ENCODE results near the gene TMOD4. TPM values are rescaled to one million over a fixed set of nuclear protein-coding genes. Genes with fewer than 3 reads are reported as not detected.

TMOD4 gene
- polyA plus RNA-seq, 4 donors, result 0.19 to 1.9 (median 0.38) TPM; not detected in 1

GRCh38 chr1:151156515-151156819 is 19.3 kb downstream of the TMOD4 start, which contains the start of gene TNFAIP8L2:
Gene TNFAIP8L2, plus strand, starts transcription at chr1:151156649. Its CDS starts 2,049 bp downstream, at chr1:151158698.
- Histone ChIP-seq H3K9me3 (ENCODE audit: control insufficient read depth in 2 of 2, insufficient read depth in 1 of 2, low read depth in 1 of 2, low read length in 1 of 2) (no peaks in the 10 kb centered on the region), H3K4me3 (ENCODE audit: low read depth in 1 of 3, low read length in 3 of 3) (peak within 1 kb of the TSS; percentile 5 to 31 (median 8)), H3K4me1 (ENCODE audit: control insufficient read depth in 3 of 3, insufficient read depth in 2 of 3, low read depth in 1 of 3, low read length in 2 of 3) (peaks cover 0 to 3% (median 0%) of the 10 kb centered on the region in 3 donors), H3K27me3 (ENCODE audit: control insufficient read depth in 3 of 3, insufficient read depth in 3 of 3, low read length in 3 of 3) (no peaks in the 10 kb centered on the region), H3K27ac (ENCODE audit: low read depth in 1 of 3, low read length in 2 of 3) (peak within 1 kb of the TSS in 2 of 3 donors; percentile 27 to 52), H3K36me3 (ENCODE audit: control insufficient read depth in 3 of 3, insufficient read depth in 2 of 3, low read depth in 1 of 3, low read length in 3 of 3) (peaks cover 4 to 39% (median 4%) of the 10 kb centered on the region in 3 donors)
- FAIRE-seq, result no peak
- DNase-seq, result peak; percentile 40 to 65
- 29 to 48% (median 39%) methylated on average over 4 of the region's 4 CpGs for WGBS, 3 donors

DNA sequence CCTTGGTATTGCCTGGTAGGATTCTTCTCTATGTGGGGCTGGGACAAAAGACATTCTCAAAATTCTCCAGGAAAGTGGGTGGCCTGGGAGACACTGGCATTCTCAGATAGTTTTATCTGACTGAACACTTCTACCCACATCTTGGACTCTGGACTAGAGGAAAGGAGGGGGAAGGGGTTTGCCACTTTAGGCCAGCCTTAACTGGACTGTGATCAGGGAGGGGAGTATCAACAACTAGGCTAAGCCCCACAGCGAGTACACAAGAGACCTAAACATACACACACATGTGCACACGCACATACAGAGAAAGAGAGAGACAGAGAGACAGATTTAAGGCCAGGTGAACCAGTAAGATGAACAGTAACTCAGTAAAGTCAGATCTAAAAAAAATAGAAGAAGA is 28.1 kb downstream of the TMOD4 start:
- Histone ChIP-seq H3K36me3 (ENCODE audit: control insufficient read depth in 3 of 3, insufficient read depth in 2 of 3, low read depth in 1 of 3, low read length in 3 of 3) (peaks cover 0 to 8% (median 0%) of the 10 kb centered on the region in 3 donors), H3K4me1 (ENCODE audit: control insufficient read depth in 3 of 3, insufficient read depth in 2 of 3, low read depth in 1 of 3, low read length in 2 of 3) (peaks cover 0 to 20% (median 3%) of the 10 kb centered on the region in 3 donors), H3K27me3 (ENCODE audit: control insufficient read depth in 3 of 3, insufficient read depth in 3 of 3, low read length in 3 of 3) (peaks cover 0 to 7% (median 0%) of the 10 kb centered on the region in 3 donors), H3K4me3 (ENCODE audit: low read depth in 1 of 3, low read length in 3 of 3) (peak overlapping the region in 2 of 3 donors; percentile 81 to 91), H3K9me3 (ENCODE audit: control insufficient read depth in 2 of 2, insufficient read depth in 1 of 2, low read depth in 1 of 2, low read length in 1 of 2) (no peaks in the 10 kb centered on the region), H3K27ac (ENCODE audit: low read depth in 1 of 3, low read length in 2 of 3) (peak overlapping the region; percentile 36 to 68 (median 60))
- WGBS, 3 donors, result 13 to 64% (median 15%) methylated on average over 2 of the region's 2 CpGs
- FAIRE-seq, result no peak
- peak; percentile 70 to 91 for DNase-seq

- Histone ChIP-seq H3K36me3 (ENCODE audit: control insufficient read depth in 3 of 3, insufficient read depth in 2 of 3, low read depth in 1 of 3, low read length in 3 of 3) (peaks cover 0 to 14% (median 0%) of the 10 kb centered on the region in 3 donors), H3K27me3 (ENCODE audit: control insufficient read depth in 3 of 3, insufficient read depth in 3 of 3, low read length in 3 of 3) (peaks cover 0 to 7% (median 0%) of the 10 kb centered on the region in 3 donors), H3K27ac (ENCODE audit: low read depth in 1 of 3, low read length in 2 of 3) (peak overlapping the region; percentile 36 to 68 (median 60)), H3K9me3 (ENCODE audit: control insufficient read depth in 2 of 2, insufficient read depth in 1 of 2, low read depth in 1 of 2, low read length in 1 of 2) (no peaks in the 10 kb centered on the region), H3K4me1 (ENCODE audit: control insufficient read depth in 3 of 3, insufficient read depth in 2 of 3, low read depth in 1 of 3, low read length in 2 of 3) (peaks cover 0 to 20% (median 3%) of the 10 kb centered on the region in 3 donors), H3K4me3 (ENCODE audit: low read depth in 1 of 3, low read length in 3 of 3) (peak overlapping the region in 2 of 3 donors; percentile 81 to 91)
- DNase-seq (no peak), FAIRE-seq (no peak)
- 2 to 10% (median 9%) methylated on average over 7 of the region's 7 CpGs for WGBS, 3 donors
Observed at GRCh38 chr1:151147132-151147503, 28.7 kb downstream of the TMOD4 start.

DNA sequence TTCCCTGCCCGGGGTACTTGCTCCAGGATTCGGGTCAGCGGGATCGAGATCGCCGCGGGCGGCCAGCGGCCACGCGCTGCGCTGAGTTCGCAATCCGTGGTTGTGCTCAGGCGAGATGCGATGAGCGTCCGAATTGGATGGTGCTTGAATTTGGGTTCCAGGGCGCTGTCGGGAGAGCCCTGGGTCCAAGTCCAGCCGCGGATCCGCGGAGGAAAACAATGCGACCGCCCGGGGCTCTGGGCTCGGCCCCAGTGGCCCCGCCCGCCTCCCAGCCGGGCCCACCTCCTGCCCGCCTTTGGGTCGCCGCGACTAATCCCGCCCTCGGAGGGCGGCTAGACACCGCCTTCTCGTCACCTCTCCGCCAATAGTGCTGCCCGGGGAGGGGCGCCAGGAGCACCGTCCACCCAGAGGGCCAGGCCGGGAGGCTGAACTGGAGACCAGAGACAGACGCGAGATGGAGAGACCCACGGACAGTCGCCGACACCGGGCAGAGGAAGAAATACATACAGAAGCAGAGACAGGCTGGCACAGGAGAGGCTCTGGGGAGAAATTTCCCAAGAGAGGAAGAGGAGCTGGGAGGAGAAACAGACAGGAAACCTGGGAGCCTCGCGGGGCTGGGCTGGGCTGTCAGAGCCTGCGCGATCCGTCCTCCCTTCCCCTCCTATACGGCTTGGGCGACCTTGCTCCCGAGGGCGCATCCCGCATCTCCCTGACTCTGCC is 29.2 kb downstream of the TMOD4 start, which contains the start of gene SEMA6C:
TSS of gene SEMA6C (minus strand) at position 220 of the 720 bp plus-strand sequence. CDS start 4,010 bp downstream, outside the sequence.
- FAIRE-seq (no peak), DNase-seq (peak; percentile 94 to 96)
- Histone ChIP-seq H3K9me3 (ENCODE audit: control insufficient read depth in 2 of 2, insufficient read depth in 1 of 2, low read depth in 1 of 2, low read length in 1 of 2) (no peaks in the 10 kb centered on the region), H3K4me3 (ENCODE audit: low read depth in 1 of 3, low read length in 3 of 3) (peak within 1 kb of the TSS; percentile 45 to 91 (median 81)), H3K4me1 (ENCODE audit: control insufficient read depth in 3 of 3, insufficient read depth in 2 of 3, low read depth in 1 of 3, low read length in 2 of 3) (peaks cover 0 to 20% (median 3%) of the 10 kb centered on the region in 3 donors), H3K36me3 (ENCODE audit: control insufficient read depth in 3 of 3, insufficient read depth in 2 of 3, low read depth in 1 of 3, low read length in 3 of 3) (peaks cover 0 to 17% (median 0%) of the 10 kb centered on the region in 3 donors), H3K27me3 (ENCODE audit: control insufficient read depth in 3 of 3, insufficient read depth in 3 of 3, low read length in 3 of 3) (peaks cover 0 to 7% (median 0%) of the 10 kb centered on the region in 3 donors), H3K27ac (ENCODE audit: low read depth in 1 of 3, low read length in 2 of 3) (peak within 1 kb of the TSS; percentile 36 to 68 (median 60))
- 0 to 1% (median 1%) methylated on average over 51 to 61 of the region's 61 CpGs for WGBS, 3 donors

GRCh38 chr1:151146072-151146411 is 29.7 kb downstream of the TMOD4 start:
- DNase-seq, result peak in 1 of 2 donors; percentile 8
- 1 to 2% (median 1%) methylated on average over 21 to 26 of the region's 26 CpGs for WGBS, 3 donors
- no peaks in the 10 kb centered on the region for H3K9me3 ChIP-seq (ENCODE audit: control insufficient read depth in 2 of 2, insufficient read depth in 1 of 2, low read depth in 1 of 2, low read length in 1 of 2)
- no peak for FAIRE-seq
- H3K4me1 ChIP-seq (ENCODE audit: control insufficient read depth in 3 of 3, insufficient read depth in 2 of 3, low read depth in 1 of 3, low read length in 2 of 3), result peaks cover 0 to 20% (median 3%) of the 10 kb centered on the region in 3 donors
- peak overlapping the region in 2 of 3 donors; percentile 22 to 40 for H3K27ac ChIP-seq (ENCODE audit: low read depth in 1 of 3, low read length in 2 of 3)
- peaks cover 0 to 7% (median 0%) of the 10 kb centered on the region in 3 donors for H3K27me3 ChIP-seq (ENCODE audit: control insufficient read depth in 3 of 3, insufficient read depth in 3 of 3, low read length in 3 of 3)
- H3K4me3 ChIP-seq (ENCODE audit: low read depth in 1 of 3, low read length in 3 of 3), result peak overlapping the region; percentile 45 to 91 (median 81)
- H3K36me3 ChIP-seq (ENCODE audit: control insufficient read depth in 3 of 3, insufficient read depth in 2 of 3, low read depth in 1 of 3, low read length in 3 of 3), result peaks cover 0 to 18% (median 0%) of the 10 kb centered on the region in 3 donors

DNA sequence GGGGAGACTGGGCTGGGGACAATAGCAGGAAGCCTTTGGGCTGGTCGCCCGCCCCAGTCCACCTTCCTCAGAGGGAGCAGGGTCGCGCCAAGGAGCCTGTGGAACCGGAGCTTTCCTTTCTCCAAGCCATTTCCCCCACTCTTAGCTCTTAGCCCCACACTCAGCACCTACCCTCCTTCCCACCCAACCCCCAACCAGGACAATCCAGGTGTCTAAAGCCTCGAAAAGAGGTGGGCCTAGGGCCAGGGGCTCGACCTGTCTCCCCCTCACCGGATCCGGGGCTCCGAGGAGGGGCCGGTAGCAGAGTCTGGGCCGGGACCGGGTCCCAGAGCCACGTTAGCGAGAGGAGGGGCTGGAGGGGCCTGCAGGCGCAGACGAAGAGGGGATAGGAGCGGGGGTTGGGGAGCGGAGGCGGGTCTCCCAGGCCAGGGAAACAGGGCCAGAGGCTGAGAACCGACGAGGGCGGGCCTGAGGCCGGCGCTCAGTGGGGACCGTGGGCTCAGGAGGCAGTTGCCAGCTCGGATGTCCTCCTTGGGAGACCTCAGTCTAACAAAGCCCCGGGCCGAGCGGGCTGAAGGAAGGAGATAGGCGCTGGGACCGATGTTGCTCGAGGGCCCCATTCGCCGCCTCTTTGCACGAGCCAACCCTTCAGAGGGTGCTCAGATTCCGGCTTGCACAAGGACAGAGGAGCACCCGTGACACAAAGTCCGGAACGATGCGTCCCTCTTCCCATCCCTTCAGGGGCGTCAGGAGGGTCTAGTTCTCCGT is 30.3 kb downstream of the TMOD4 start:
- 22 to 29% (median 23%) methylated on average over 38 to 43 of the region's 43 CpGs for WGBS, 3 donors
- Histone ChIP-seq H3K36me3 (ENCODE audit: control insufficient read depth in 3 of 3, insufficient read depth in 2 of 3, low read depth in 1 of 3, low read length in 3 of 3) (peaks cover 0 to 18% (median 0%) of the 10 kb centered on the region in 3 donors), H3K27ac (ENCODE audit: low read depth in 1 of 3, low read length in 2 of 3) (no peak overlapping the region), H3K4me3 (ENCODE audit: low read depth in 1 of 3, low read length in 3 of 3) (peak overlapping the region; percentile 45 to 91 (median 81)), H3K9me3 (ENCODE audit: control insufficient read depth in 2 of 2, insufficient read depth in 1 of 2, low read depth in 1 of 2, low read length in 1 of 2) (no peaks in the 10 kb centered on the region), H3K27me3 (ENCODE audit: control insufficient read depth in 3 of 3, insufficient read depth in 3 of 3, low read length in 3 of 3) (peaks cover 0 to 7% (median 0%) of the 10 kb centered on the region in 3 donors), H3K4me1 (ENCODE audit: control insufficient read depth in 3 of 3, insufficient read depth in 2 of 3, low read depth in 1 of 3, low read length in 2 of 3) (peaks cover 0 to 20% (median 3%) of the 10 kb centered on the region in 3 donors)
- DNase-seq, result peak; percentile 20 to 61
- FAIRE-seq, result no peak

DNA sequence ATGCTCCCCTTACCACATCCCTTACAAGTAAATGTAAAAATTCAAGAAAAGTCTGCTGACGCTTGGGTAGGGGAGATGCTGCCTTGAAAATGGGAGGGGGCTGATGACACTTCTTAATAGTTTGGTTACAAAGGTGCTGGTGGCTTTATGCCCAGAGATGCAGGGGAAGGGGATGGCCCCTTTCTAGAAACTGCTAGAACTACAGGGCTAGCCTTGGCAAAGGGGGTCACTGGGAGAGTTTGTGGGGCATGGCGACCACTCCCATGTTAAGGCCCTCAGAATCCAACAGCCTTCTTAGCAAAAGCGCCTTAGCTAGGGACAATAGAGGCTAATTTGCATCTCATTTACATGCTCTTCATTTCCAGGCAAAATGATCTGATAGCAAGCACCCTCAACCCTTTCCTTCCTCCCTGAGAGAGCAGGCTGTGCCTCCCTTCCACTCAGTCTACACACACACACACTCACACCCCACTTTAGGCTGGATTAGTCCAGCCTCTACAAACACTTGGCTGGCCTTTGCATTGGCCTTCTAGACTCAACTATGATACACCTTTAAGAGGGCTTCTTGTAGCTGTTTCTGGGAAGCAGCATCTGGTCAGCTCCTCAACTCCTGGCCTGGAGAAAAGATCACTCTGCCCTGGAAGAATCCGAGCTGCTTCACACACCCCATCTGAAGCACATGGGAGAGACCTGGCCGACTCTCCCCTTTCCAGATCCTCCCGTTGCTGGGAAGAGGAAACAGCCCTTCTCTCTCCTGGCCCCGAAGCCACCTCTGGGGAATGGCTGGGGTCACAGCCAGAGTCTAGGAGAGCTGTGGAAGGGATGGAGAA is 31.1 kb downstream of the TMOD4 start:
- peaks cover 0 to 23% (median 0%) of the 10 kb centered on the region in 3 donors for H3K36me3 ChIP-seq (ENCODE audit: control insufficient read depth in 3 of 3, insufficient read depth in 2 of 3, low read depth in 1 of 3, low read length in 3 of 3)
- 56 to 64% (median 58%) methylated on average over 6 to 7 of the region's 7 CpGs for WGBS, 3 donors
- H3K27me3 ChIP-seq (ENCODE audit: control insufficient read depth in 3 of 3, insufficient read depth in 3 of 3, low read length in 3 of 3), result peaks cover 0 to 7% (median 0%) of the 10 kb centered on the region in 3 donors
- peak overlapping the region in 2 of 3 donors; percentile 81 to 91 for H3K4me3 ChIP-seq (ENCODE audit: low read depth in 1 of 3, low read length in 3 of 3)
- no peak overlapping the region for H3K27ac ChIP-seq (ENCODE audit: low read depth in 1 of 3, low read length in 2 of 3)
- FAIRE-seq, result no peak
- H3K4me1 ChIP-seq (ENCODE audit: control insufficient read depth in 3 of 3, insufficient read depth in 2 of 3, low read depth in 1 of 3, low read length in 2 of 3), result peaks cover 0 to 20% (median 3%) of the 10 kb centered on the region in 3 donors
- DNase-seq, result no peak
- no peaks in the 10 kb centered on the region for H3K9me3 ChIP-seq (ENCODE audit: control insufficient read depth in 2 of 2, insufficient read depth in 1 of 2, low read depth in 1 of 2, low read length in 1 of 2)
